HCT116 (cell line): Measurements from ENCODE around the gene ZACN. TPM values are rescaled to one million over a fixed set of nuclear protein-coding genes. Genes with fewer than 3 reads are reported as not detected.

Experiments used
- ATAC-seq: fragments of 200-7000 bp; cut with Tn5 transposase; 2 replicates; pipeline ENCODE4 v1.9.1; 2020; ENCODE audit warnings: mild to moderate bottlenecking, moderate library complexity
- BruUV-seq: library from RNA; stranded (reverse); fragments of 400-500 nt; replicated peaks from 2 replicates; lab custom pipeline; 2021; lab: Mats Ljungman, UMichigan
- CTCF ChIA-PET: fragments of 300-600 bp; sonication (Branson Sonifier 250); formaldehyde crosslinking; loops from one replicate; lab custom pipeline; 2021; ENCODE audit warnings: antibody characterized with exemption; lab: Charles Lee
- POLR2A ChIA-PET: fragments of 300-600, 350-600 bp; sonication (Branson Sonifier 250); formaldehyde crosslinking; loops from one replicate; lab custom pipeline; 2021; ENCODE audit warnings: antibody characterized with exemption; lab: Charles Lee
- RAD21 ChIA-PET, 2 experiments: fragments of 300-600 bp; sonication (Branson Sonifier 250); formaldehyde crosslinking; loops; one replicate each; lab custom pipeline; 2023; ENCODE audit warnings: low total read pairs in 2 of 2; ENCODE audit not compliant: uncharacterized antibody in 2 of 2, unreplicated experiment in 2 of 2, low non-redundant PET in 1 of 2; lab: Charles Lee
- DNase-seq: peaks from one replicate; pipeline ENCODE4 v3.0.0-alpha.2; 2010; ENCODE audit warnings: low read depth, low spot score
- H2AFZ ChIP-seq: fragments of 200-600 bp; shearing (Covaris generic), sonication (generic); 2 replicates; pipeline ENCODE4 v1.6.1; 2017; ENCODE audit warnings: low read depth, mixed run types, mixed read lengths, antibody characterized with exemption, low read length; ENCODE audit not compliant: poor library complexity, severe bottlenecking
- H3K27ac ChIP-seq: 2 replicates; pipeline ENCODE4 v1.5.1; 2012; ENCODE audit warnings: low read depth, low read length
- H3K27me3 ChIP-seq: fragments of 200-600 bp; sonication (generic); 2 replicates; pipeline ENCODE4 v1.6.1; 2016; ENCODE audit warnings: mixed run types, low read length, mixed read lengths; ENCODE audit not compliant: insufficient read depth
- H3K36me3 ChIP-seq, 2 experiments: fragments of 200-500 bp in 1 of 2; fragments of 200-600 bp in 1 of 2; sonication (Bioruptor generic) in 1 of 2; sonication (generic) in 1 of 2; 2 replicates each; pipeline versions ENCODE4 v1.5.1 to v1.6.1; 2014 to 2016; ENCODE audit warnings: low read length in 2 of 2, inconsistent platforms in 1 of 2, mixed read lengths in 1 of 2, mixed run types in 1 of 2; ENCODE audit not compliant: insufficient read depth in 2 of 2, control insufficient read depth in 1 of 2
- H3K4me1 ChIP-seq, 2 experiments: fragments of 200-600 bp in 1 of 2; sonication (generic) in 1 of 2; 2 replicates each; pipeline versions ENCODE4 v1.5.1 to v1.6.1; 2012 to 2017; ENCODE audit warnings: low read length in 2 of 2, inconsistent platforms in 1 of 2, mild to moderate bottlenecking in 1 of 2, mixed read lengths in 1 of 2, mixed run types in 1 of 2, moderate library complexity in 1 of 2; ENCODE audit not compliant: insufficient read depth in 2 of 2, control insufficient read depth in 1 of 2
- H3K4me2 ChIP-seq: fragments of 200-600 bp; sonication (generic); 2 replicates; pipeline ENCODE4 v1.6.1; 2017; ENCODE audit warnings: mixed run types, low read length, mixed read lengths
- H3K4me3 ChIP-seq, 2 experiments: fragments of 200-600 bp in 1 of 2; sonication (generic) in 1 of 2; replicated peaks in 1 of 2; 2 replicates each; pipeline ENCODE4 v1.5.1; 2011 to 2016; ENCODE audit warnings: low read length in 2 of 2, control low read depth in 1 of 2, low read depth in 1 of 2, mild to moderate bottlenecking in 1 of 2, mixed read lengths in 1 of 2, mixed run types in 1 of 2
- H3K79me2 ChIP-seq: fragments of 200-600 bp; sonication (generic); 2 replicates; pipeline ENCODE4 v1.6.1; 2017; ENCODE audit warnings: mild to moderate bottlenecking, mixed run types, low read length, moderate library complexity, mixed read lengths; ENCODE audit not compliant: insufficient read depth
- H3K9ac ChIP-seq: fragments of 200-600 bp; sonication (generic); 2 replicates; pipeline ENCODE4 v1.6.1; 2016; ENCODE audit warnings: low read length, mixed read lengths
- H3K9me2 ChIP-seq: fragments of 200-600 bp; sonication (generic), shearing (Covaris generic); 2 replicates; pipeline ENCODE4 v1.6.1; 2017; ENCODE audit warnings: mixed run types, mild to moderate bottlenecking, moderate library complexity; ENCODE audit not compliant: insufficient read depth
- H3K9me3 ChIP-seq, 2 experiments: fragments of 200-500 bp in 1 of 2; fragments of 200-600 bp in 1 of 2; sonication (Bioruptor generic) in 1 of 2; sonication (generic) in 1 of 2; 2 replicates each; pipeline ENCODE4 v1.6.1; 2014 to 2017; ENCODE audit warnings: low read length in 2 of 2, mixed read lengths in 2 of 2, inconsistent platforms in 1 of 2, low read depth in 1 of 2, mild to moderate bottlenecking in 1 of 2, mixed run types in 1 of 2, moderate library complexity in 1 of 2; ENCODE audit not compliant: control insufficient read depth in 1 of 2, insufficient read depth in 1 of 2
- H4K20me1 ChIP-seq: fragments of 200-600 bp; sonication (generic), shearing (Covaris generic); 2 replicates; pipeline ENCODE4 v1.6.1; 2017; ENCODE audit warnings: mixed run types, mild to moderate bottlenecking, moderate library complexity; ENCODE audit not compliant: insufficient read depth
- ATF3 ChIP-seq: IDR thresholded peaks from 2 replicates; pipeline ENCODE4 v1.6.1; 2012
- CEBPB ChIP-seq: IDR thresholded peaks from 2 replicates; pipeline ENCODE4 v1.6.1; 2012; ENCODE audit warnings: low read depth
- CTCF ChIP-seq, 3 experiments: fragments of 200-600 bp in 1 of 3; sonication (generic) in 1 of 3; IDR thresholded peaks in 2 of 3; conservative IDR thresholded peaks in 1 of 3; 2 replicates each; pipeline ENCODE4 v1.5.1; 2012 to 2017; ENCODE audit warnings: low read depth in 2 of 3, low read length in 2 of 3, antibody characterized with exemption in 1 of 3, borderline replicate concordance in 1 of 3, control low read depth in 1 of 3, mild to moderate bottlenecking in 1 of 3, mixed read lengths in 1 of 3, mixed run types in 1 of 3, moderate library complexity in 1 of 3; ENCODE audit not compliant: insufficient read depth in 1 of 3
- EGR1 ChIP-seq: IDR thresholded peaks from 2 replicates; pipeline ENCODE4 v1.6.1; 2012; ENCODE audit warnings: low read depth
- EZH2phosphoT487 ChIP-seq: fragments of 200-600 bp; IDR thresholded peaks from 2 replicates; pipeline ENCODE4 v1.6.1; 2018; ENCODE audit warnings: antibody characterized with exemption, borderline replicate concordance
- FOSL1 ChIP-seq: IDR thresholded peaks from 2 replicates; pipeline ENCODE4 v1.6.1; 2012; ENCODE audit warnings: low read depth
- JUND ChIP-seq: IDR thresholded peaks from 2 replicates; pipeline ENCODE4 v1.6.1; 2012
- MAX ChIP-seq: IDR thresholded peaks from 2 replicates; pipeline ENCODE4 v1.6.1; 2012
- POLR2A ChIP-seq: IDR thresholded peaks from 2 replicates; pipeline ENCODE4 v1.7.0; 2011; ENCODE audit warnings: borderline replicate concordance; ENCODE audit not compliant: insufficient read depth, insufficient read length; ENCODE audit errors: extremely low read depth
- POLR2AphosphoS5 ChIP-seq: IDR thresholded peaks from 2 replicates; pipeline ENCODE4 v1.6.1; 2011; ENCODE audit warnings: mild to moderate bottlenecking, low read depth, low read length, moderate library complexity
- RAD21 ChIP-seq: IDR thresholded peaks from 2 replicates; pipeline ENCODE4 v1.6.1; 2012; ENCODE audit warnings: low read depth, mild to moderate bottlenecking
- REST ChIP-seq: IDR thresholded peaks from 2 replicates; pipeline ENCODE4 v1.6.1; 2012; ENCODE audit warnings: low read depth
- SIN3A ChIP-seq: IDR thresholded peaks from 2 replicates; pipeline ENCODE4 v1.6.1; 2012; ENCODE audit warnings: low read depth
- SP1 ChIP-seq: IDR thresholded peaks from 2 replicates; pipeline ENCODE4 v1.6.1; 2012; ENCODE audit warnings: low read depth
- SRF ChIP-seq: IDR thresholded peaks from 2 replicates; pipeline ENCODE4 v1.6.1; 2012; ENCODE audit warnings: low read depth
- TCF7L2 ChIP-seq: IDR thresholded peaks from 2 replicates; pipeline ENCODE4 v1.7.0; 2011; ENCODE audit warnings: borderline replicate concordance, inconsistent platforms; ENCODE audit not compliant: insufficient read depth, insufficient read length; ENCODE audit errors: extremely low read depth
- YY1 ChIP-seq: IDR thresholded peaks from 2 replicates; pipeline ENCODE4 v1.6.1; 2011; ENCODE audit warnings: low read length, low read depth, moderate library complexity, mild to moderate bottlenecking; ENCODE audit not compliant: insufficient replicate concordance; ENCODE audit errors: extremely low read depth
- ZFX ChIP-seq: fragments of 450-650 bp; IDR thresholded peaks from 2 replicates; pipeline ENCODE4 v1.6.1; 2017
- ZNF274 ChIP-seq: fragments of 200-500 bp; sonication (Bioruptor generic); IDR thresholded peaks from 2 replicates; pipeline ENCODE4 v1.6.1; 2014; ENCODE audit warnings: mild to moderate bottlenecking, low read depth, low read length, inconsistent platforms
- intact Hi-C: fragments of 100-400 bp; cut with micrococcal nuclease; formaldehyde crosslinking; loops from 2 replicates; pipeline ENCODE4 v1.10.0; 2022
- total RNA-seq: library from RNA; stranded (reverse); gene quantifications from one replicate; pipeline ENCODE4 v1.2.1, GENCODE V29; 2021; ENCODE audit not compliant: unreplicated experiment

ZACN gene
- total RNA-seq, 1 experiment from 2014 or later: not detected

- no peak overlapping the region for H3K4me2 ChIP-seq
- H3K36me3 ChIP-seq: no peaks in the 10 kb centered on the region
- CTCF ChIA-PET: no interaction called here
- POLR2A ChIA-PET: no interaction called here
- no peaks in the 10 kb centered on the region for H3K9me3 ChIP-seq
- H3K4me1 ChIP-seq: peaks cover 4 to 11% of the 10 kb centered on the region in 2 experiments
- H3K9ac ChIP-seq: no peak overlapping the region
- intact Hi-C loops: no loop called here
- H3K79me2 ChIP-seq: peaks cover 16% of the 10 kb centered on the region
- no peaks in the 10 kb centered on the region for H4K20me1 ChIP-seq
- no peak overlapping the region for H2AFZ ChIP-seq
- H3K9me2 ChIP-seq: no peaks in the 10 kb centered on the region
- no TSS peak for BruUV-seq
- no peak overlapping the region for H3K27ac ChIP-seq
- no peak for ATAC-seq
- no peak for TF ChIP-seq REST
- no peak for TF ChIP-seq JUND
- no peak for TF ChIP-seq EZH2phosphoT487
- TF ChIP-seq POLR2A: no peak
- TF ChIP-seq FOSL1: no peak
- TF ChIP-seq SP1: no peak
- TF ChIP-seq YY1: no peak
- TF ChIP-seq ZNF274: no peak
- TF ChIP-seq CTCF (IDR thresholded peaks at IDR 0.05 in 2 of 3, conservative IDR thresholded peaks at IDR 0.05 in 1 of 3; ENCODE audit: borderline replicate concordance in 1 of 3, insufficient read depth in 1 of 3, low read depth in 2 of 3, low read length in 2 of 3): no peak
- no peak for TF ChIP-seq ATF3
- no peak for TF ChIP-seq SRF
- TF ChIP-seq MAX: no peak
- no peak for TF ChIP-seq CEBPB
- no peak for TF ChIP-seq ZFX
- no peak for TF ChIP-seq TCF7L2
- no peak for TF ChIP-seq POLR2AphosphoS5
- TF ChIP-seq EGR1: no peak
- TF ChIP-seq SIN3A: no peak
- no peak for TF ChIP-seq RAD21
- H3K4me3 ChIP-seq: no peak overlapping the region
- RAD21 ChIA-PET: no interaction called here
- no peak for DNase-seq
- peaks cover 8% of the 10 kb centered on the region; the same call in 1 of the 2 replicates for H3K27me3 ChIP-seq
These were observed 2.7 kb upstream of the ZACN start for GRCh38 chr17:76076146-76076764.
